GM10266 (cell line): ENCODE results near the gene MAP7.

Experiments used
- DNase-seq: peaks from one replicate; pipeline ENCODE4 v3.0.0; 2012; ENCODE audit errors: extremely low spot score
- TF ChIP-seq, protein P1 (sequence below): IDR thresholded peaks from 2 replicates; pipeline ENCODE4 v1.5.1; 2012; ENCODE audit warnings: mild to moderate bottlenecking, low read depth; ENCODE audit not compliant: control insufficient read depth, insufficient read depth; ENCODE audit errors: missing control alignments

Gene MAP7

DNA sequence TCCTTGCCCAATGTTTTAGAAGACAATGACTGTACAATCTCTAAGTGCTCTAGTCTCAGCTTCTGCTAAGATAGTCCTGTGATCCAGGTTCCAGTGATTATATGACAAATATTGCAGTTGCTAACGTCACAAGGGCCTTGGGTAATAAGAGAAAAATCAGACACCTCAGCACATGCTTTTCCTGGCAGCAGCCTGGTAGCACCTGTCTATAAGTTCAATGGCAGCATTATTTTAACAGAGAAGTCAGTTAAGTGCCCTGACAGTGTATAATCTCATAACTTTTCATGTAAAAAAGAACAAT lies 139.2 kb downstream of the MAP7 start:
- no peak for DNase-seq
- TF ChIP-seq, protein P1, sequence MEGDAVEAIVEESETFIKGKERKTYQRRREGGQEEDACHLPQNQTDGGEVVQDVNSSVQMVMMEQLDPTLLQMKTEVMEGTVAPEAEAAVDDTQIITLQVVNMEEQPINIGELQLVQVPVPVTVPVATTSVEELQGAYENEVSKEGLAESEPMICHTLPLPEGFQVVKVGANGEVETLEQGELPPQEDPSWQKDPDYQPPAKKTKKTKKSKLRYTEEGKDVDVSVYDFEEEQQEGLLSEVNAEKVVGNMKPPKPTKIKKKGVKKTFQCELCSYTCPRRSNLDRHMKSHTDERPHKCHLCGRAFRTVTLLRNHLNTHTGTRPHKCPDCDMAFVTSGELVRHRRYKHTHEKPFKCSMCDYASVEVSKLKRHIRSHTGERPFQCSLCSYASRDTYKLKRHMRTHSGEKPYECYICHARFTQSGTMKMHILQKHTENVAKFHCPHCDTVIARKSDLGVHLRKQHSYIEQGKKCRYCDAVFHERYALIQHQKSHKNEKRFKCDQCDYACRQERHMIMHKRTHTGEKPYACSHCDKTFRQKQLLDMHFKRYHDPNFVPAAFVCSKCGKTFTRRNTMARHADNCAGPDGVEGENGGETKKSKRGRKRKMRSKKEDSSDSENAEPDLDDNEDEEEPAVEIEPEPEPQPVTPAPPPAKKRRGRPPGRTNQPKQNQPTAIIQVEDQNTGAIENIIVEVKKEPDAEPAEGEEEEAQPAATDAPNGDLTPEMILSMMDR: no peak

DNA sequence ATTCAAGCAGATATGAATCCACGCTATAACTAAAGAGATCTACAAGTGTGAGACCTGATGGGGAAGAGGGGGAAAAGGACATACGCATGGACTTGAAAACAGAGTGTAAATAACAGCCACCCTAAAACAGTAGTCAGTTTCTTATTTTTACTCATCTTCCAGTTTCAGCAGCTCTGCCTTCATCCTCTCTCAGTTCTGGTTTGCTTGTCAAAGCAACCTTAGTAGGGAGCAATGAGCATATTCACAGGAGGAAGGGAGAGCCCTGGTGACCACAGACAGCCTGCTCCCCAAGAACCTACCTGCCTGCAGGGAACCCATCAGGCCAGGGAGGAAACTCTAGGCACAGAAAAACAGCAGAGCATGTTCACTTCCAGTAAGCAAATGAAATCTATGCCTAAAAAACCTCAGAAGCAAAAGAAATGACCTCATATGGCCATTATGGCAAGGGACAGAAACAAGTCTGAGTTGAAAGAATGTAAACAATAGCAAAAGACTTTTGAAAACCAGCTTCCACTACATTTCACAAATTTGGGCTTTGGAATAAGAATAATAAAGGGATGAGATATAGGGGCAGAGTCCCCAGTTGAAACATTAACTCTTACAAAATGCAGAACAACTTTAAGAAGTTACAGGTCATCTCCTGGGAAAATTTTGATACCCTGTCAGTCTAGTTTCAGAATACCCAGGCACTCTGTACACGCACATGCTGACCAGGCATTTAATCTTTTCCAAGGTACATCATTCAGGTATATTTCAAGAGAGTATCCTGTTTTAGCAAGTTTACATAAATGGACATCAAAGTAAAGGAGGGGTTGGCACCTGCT lies 139.8 kb downstream of the MAP7 start:
- TF ChIP-seq, protein P1: no peak
- peak; percentile 52 for DNase-seq

DNA sequence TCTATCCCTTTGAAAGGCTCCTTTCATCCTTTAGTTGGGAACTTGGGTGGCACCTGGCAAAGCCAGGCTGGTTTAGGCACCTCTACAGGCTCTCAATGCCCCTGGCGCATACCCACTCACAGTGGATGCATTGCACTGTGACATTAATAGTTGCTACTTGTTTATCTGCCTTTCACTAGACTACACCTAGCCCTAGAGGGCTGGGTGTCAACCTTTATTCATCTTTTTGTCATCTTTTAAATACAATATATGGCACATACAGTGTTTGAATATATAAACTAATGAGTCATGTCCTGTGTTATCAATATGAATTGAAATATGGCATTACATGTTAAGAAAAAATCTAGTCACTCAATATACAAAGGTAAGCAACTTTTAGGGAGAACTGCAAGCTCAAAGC lies 140.6 kb downstream of the MAP7 start:
- TF ChIP-seq, protein P1: no peak
- DNase-seq: no peak

DNA sequence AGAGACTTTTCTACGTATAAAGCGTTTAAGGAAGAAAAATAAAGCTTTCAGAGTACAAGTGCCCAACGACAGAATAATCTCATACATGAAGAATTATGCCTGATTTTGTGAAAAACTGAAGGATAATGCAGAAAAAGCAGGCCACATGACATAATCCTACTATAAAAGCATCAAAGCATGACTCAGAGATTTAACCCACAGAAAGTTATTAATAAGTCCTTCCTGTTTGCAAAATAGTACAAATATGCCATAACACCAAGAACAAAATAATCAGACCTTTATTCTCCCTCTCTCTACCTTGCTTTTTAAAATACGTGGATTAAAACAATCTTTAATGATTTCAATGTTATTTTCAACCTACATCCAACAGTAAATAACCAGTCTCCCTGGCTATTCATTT lies 142.0 kb downstream of the MAP7 start:
- no peak for DNase-seq
- TF ChIP-seq, protein P1: no peak

DNA sequence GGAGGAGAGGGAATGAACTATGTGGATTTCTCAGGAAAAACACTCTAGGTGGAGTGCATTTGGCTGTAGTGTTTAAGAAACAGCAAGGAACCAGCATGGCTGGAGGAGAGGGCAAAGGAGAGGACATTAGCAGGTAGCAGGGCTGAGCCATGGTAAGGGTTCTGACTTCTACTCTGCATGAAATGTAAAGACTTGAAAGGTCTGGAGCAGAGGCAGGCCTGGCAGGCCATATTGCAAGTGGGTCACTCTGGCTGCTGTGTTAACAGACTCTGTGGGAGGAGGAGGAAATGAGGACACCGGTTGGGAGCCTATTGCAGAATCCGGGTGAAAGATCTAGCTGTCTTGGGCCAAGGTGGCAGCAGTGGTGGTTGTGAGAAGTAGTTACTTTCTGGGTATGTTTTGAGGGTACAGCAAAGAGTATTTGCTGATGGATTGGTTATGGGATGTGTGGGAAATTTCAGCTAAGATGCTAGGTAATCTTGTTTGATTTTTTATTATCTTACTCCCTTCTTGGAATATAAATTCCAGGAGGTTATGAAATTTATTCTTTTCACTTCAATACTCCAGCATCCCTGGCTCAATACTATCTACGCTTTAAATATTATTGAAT lies 144.7 kb downstream of the MAP7 start:
- TF ChIP-seq, protein P1: no peak
- no peak for DNase-seq

DNA sequence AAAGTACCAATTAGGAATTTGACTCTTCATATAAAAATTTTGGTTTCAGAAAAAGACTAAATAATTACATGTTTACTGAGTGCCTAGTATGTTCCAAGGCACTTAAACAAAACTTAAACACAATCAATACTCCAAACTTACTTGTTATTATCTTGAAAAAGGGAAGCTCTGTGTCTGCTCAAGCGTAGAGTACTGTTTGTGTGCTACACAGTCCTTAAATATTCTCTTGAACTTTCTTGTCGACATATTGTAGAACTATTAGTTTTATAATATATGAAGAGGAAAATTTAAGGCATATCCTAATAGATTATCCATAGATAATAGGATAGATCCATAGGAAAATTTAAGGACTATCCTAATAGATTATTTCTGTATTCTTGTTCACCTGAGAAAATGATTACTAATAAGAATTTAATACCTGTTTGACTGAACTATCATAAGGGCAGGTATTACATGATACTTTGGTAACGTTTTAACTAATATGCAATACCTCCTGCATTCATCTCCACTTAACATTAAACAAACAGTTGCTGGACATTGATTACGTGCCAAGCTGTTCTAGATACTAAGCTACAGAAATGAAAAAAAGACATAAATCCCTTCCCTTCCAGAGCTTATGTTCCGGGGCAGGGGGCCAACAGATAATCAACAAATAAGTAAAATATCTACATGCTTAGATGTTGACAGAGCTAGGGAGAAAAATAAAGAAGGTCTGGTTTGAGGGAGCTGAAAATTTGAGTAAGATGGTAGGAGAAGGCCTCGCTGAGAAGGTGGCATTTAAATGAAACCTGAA lies 145.4 kb downstream of the MAP7 start:
- TF ChIP-seq, protein P1: no peak
- no peak for DNase-seq
